Measurements from ENCODE around the gene CLDN4.

Gene CLDN4

GRCh38 chr7:73881352-73882046 lies 50.7 kb downstream of the CLDN4 start:
- Histone ChIP-seq H3K27ac (ENCODE audit: low read length) (no peak overlapping the region), H3K4me3 (ENCODE audit: low read depth in 1 of 2, low read length in 2 of 2) (no peak overlapping the region), H3K4me1 (ENCODE audit: control insufficient read depth in 1 of 2, insufficient read depth in 2 of 2, low read length in 2 of 2) (peaks cover 0 to 10% of the 10 kb centered on the region in 2 donors), H3K27me3 (ENCODE audit: low read depth, low read length) (no peaks in the 10 kb centered on the region), H3K9me3 (ENCODE audit: control insufficient read depth in 1 of 2, low read length in 2 of 2) (no peaks in the 10 kb centered on the region), H3K36me3 (ENCODE audit: control insufficient read depth in 1 of 2, insufficient read depth in 2 of 2, low read length in 2 of 2) (no peaks in the 10 kb centered on the region)

- Histone ChIP-seq H3K36me3 (ENCODE audit: control insufficient read depth in 1 of 2, insufficient read depth in 2 of 2, low read length in 2 of 2) (no peaks in the 10 kb centered on the region), H3K4me3 (ENCODE audit: low read depth in 1 of 2, low read length in 2 of 2) (no peak overlapping the region), H3K9me3 (ENCODE audit: control insufficient read depth in 1 of 2, low read length in 2 of 2) (no peaks in the 10 kb centered on the region), H3K4me1 (ENCODE audit: control insufficient read depth in 1 of 2, insufficient read depth in 2 of 2, low read length in 2 of 2) (peaks cover 0 to 15% of the 10 kb centered on the region in 2 donors), H3K27ac (ENCODE audit: low read length) (no peak overlapping the region), H3K27me3 (ENCODE audit: low read depth, low read length) (no peaks in the 10 kb centered on the region)
Observed at GRCh38 chr7:73882047-73882402, 51.2 kb downstream of the CLDN4 start.
